Measurements from ENCODE around the gene ZNF335. TPM values are rescaled to one million over a fixed set of nuclear protein-coding genes. Genes with fewer than 3 reads are reported as not detected.
A peak's percentile ranks its signal among the peaks of the same experiment; 100 is the strongest.

The ZNF335 gene
- total and polyA plus RNA-seq, 2 of the 13 experiments (the other 11 are each of a cell fraction or from before 2014, with no cell fraction given), result 9.7 to 13.7 TPM

GRCh38 chr20:45911486-45912343, 60.3 kb downstream of the ZNF335 start, which contains the start of gene PLTP (continued):
- no peak for TF ChIP-seq ZHX2 (IDR thresholded peaks at IDR 0.05; ENCODE audit: low read depth)
- no peak for TF ChIP-seq ZHX2 (CRISPR knock-in tag; IDR thresholded peaks at IDR 0.05; ENCODE audit: borderline replicate concordance)
- TF ChIP-seq HOXA3 (CRISPR knock-in tag; IDR thresholded peaks at IDR 0.05), result peak; percentile 24; the same call in 1 of the 2 replicates
- no peak for TF ChIP-seq DNMT1 (CRISPR knock-in tag; IDR thresholded peaks at IDR 0.05)
- TF ChIP-seq ZNF777 (CRISPR knock-in tag; IDR thresholded peaks at IDR 0.05), result no peak
- no peak for TF ChIP-seq KDM6A (CRISPR knock-in tag; IDR thresholded peaks at IDR 0.05; ENCODE audit: low read depth)
- TF ChIP-seq SIX1 (CRISPR knock-in tag; IDR thresholded peaks at IDR 0.05; ENCODE audit: borderline replicate concordance), result no peak
- TF ChIP-seq, protein P1, sequence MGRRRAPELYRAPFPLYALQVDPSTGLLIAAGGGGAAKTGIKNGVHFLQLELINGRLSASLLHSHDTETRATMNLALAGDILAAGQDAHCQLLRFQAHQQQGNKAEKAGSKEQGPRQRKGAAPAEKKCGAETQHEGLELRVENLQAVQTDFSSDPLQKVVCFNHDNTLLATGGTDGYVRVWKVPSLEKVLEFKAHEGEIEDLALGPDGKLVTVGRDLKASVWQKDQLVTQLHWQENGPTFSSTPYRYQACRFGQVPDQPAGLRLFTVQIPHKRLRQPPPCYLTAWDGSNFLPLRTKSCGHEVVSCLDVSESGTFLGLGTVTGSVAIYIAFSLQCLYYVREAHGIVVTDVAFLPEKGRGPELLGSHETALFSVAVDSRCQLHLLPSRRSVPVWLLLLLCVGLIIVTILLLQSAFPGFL (CRISPR knock-in tag; IDR thresholded peaks at IDR 0.05), result no peak
- no peak for TF ChIP-seq RFX5 (IDR thresholded peaks at IDR 0.05; ENCODE audit: low read depth, low read length)
- TF ChIP-seq POLR2G (IDR thresholded peaks at IDR 0.05; ENCODE audit: low read depth, low read length), result peak; percentile 52; the same call in 1 of the 2 replicates
- TF ChIP-seq ASH2L (IDR thresholded peaks at IDR 0.05; ENCODE audit: insufficient read length, low read depth, low read length), result no peak
- TF ChIP-seq TBX2 (CRISPR knock-in tag; IDR thresholded peaks at IDR 0.05; ENCODE audit: borderline replicate concordance), result no peak
- TF ChIP-seq GZF1 (CRISPR knock-in tag; IDR thresholded peaks at IDR 0.05), result peak; percentile 62; the same call in 1 of the 2 replicates
- peak; percentile 91 for TF ChIP-seq ZNF292 (CRISPR knock-in tag; IDR thresholded peaks at IDR 0.05; ENCODE audit: borderline replicate concordance, low read depth)
- TF ChIP-seq MXI1 (IDR thresholded peaks at IDR 0.05; ENCODE audit: borderline replicate concordance, low read depth, low read length), result peak; percentile 27; the same call in 1 of the 3 replicates
- 0 out of 2 replicates have a peak, but pooled peaks have one; percentile 16 for TF ChIP-seq DMAP1 (CRISPR knock-in tag; IDR thresholded peaks at IDR 0.05)
- no peak for TF ChIP-seq CREB3 (CRISPR knock-in tag; IDR thresholded peaks at IDR 0.05)
- no peak for TF ChIP-seq HMG20A (CRISPR knock-in tag; IDR thresholded peaks at IDR 0.05; ENCODE audit: borderline replicate concordance)
- no peak for TF ChIP-seq PHB2 (IDR thresholded peaks at IDR 0.05; ENCODE audit: partially characterized antibody)

Data from HepG2 (cell line).